Peyer's patch (tissue), 4 donors: ENCODE data around the gene KIRREL3. TPM values are rescaled to one million over a fixed set of nuclear protein-coding genes. Genes with fewer than 3 reads are reported as not detected.

ENCODE experiments used
- DNase-seq, 3 donors: peaks; one replicate each; pipeline ENCODE4 v3.0.0-alpha.2; 2017 to 2019
- H3K27ac ChIP-seq, 4 donors: fragments of 200-600 bp; sonication (generic); one replicate each; pipeline ENCODE4 v1.5.1; 2016 to 2019
- H3K27me3 ChIP-seq, 2 donors: fragments of 200-600 bp; sonication (generic); one replicate each; pipeline ENCODE4 v1.5.1; 2019
- H3K36me3 ChIP-seq, 3 donors: fragments of 200-600 bp; sonication (generic); one replicate each; pipeline ENCODE4 v1.5.1; 2016 to 2019
- H3K4me1 ChIP-seq, 4 donors: fragments of 200-600 bp; sonication (generic); one replicate each; pipeline ENCODE4 v1.5.1; 2016 to 2019
- H3K4me3 ChIP-seq, 4 donors: fragments of 200-600 bp; sonication (generic); 1 replicate in 3 of 4; 2 replicates in 1 of 4; pipeline ENCODE4 v1.5.1; 2016 to 2019; ENCODE audit warnings: mild to moderate bottlenecking in 1 of 4
- H3K9me3 ChIP-seq, 4 donors: fragments of 200-600 bp; sonication (generic); one replicate each; pipeline ENCODE4 v1.5.1; 2016 to 2019; ENCODE audit warnings: mild to moderate bottlenecking in 1 of 4
- CTCF ChIP-seq, 6 experiments: fragments of 450-650 bp in 4 of 6; fragments of 200-600 bp in 2 of 6; sonication (generic) in 1 of 6; IDR thresholded peaks; one replicate each; pipeline ENCODE4 v1.5.1; 2017 to 2019; ENCODE audit warnings: antibody characterized with exemption in 6 of 6, mild to moderate bottlenecking in 3 of 6, moderate library complexity in 1 of 6
- POLR2A ChIP-seq, 2 donors: fragments of 450-650 bp; IDR thresholded peaks; one replicate each; pipeline ENCODE4 v1.5.1; 2017; ENCODE audit warnings: antibody characterized with exemption in 2 of 2, mild to moderate bottlenecking in 2 of 2, moderate library complexity in 2 of 2
- total RNA-seq, 4 donors: library from RNA; depleted of rRNA; stranded (reverse); fragments of >200 nt; gene quantifications; one replicate each; pipeline ENCODE4 v1.1.0, GENCODE V29; 2016

KIRREL3 gene
- total RNA-seq, 4 donors from 2014 or later = 0.83 TPM; not detected in 3

GRCh38 chr11:126506789-126507188 lies 493.8 kb downstream of the KIRREL3 start:
- TF ChIP-seq POLR2A (IDR thresholded peaks at IDR 0.05) (no peak), CTCF (IDR thresholded peaks at IDR 0.05) (no peak)
- no peaks in the 10 kb centered on the region for H3K36me3 ChIP-seq
- peaks cover 0 to 6% (median 0%) of the 10 kb centered on the region in 4 donors for H3K9me3 ChIP-seq
- no peak for DNase-seq
- H3K27ac ChIP-seq = no peak overlapping the region
- H3K4me3 ChIP-seq = no peak overlapping the region
- no peaks in the 10 kb centered on the region for H3K27me3 ChIP-seq
- no peaks in the 10 kb centered on the region for H3K4me1 ChIP-seq

- peaks cover 0 to 6% (median 0%) of the 10 kb centered on the region in 4 donors for H3K9me3 ChIP-seq
These were observed 497.6 kb downstream of the KIRREL3 start for GRCh38 chr11:126502982-126503381.

GRCh38 chr11:126502159-126502558 lies 498.4 kb downstream of the KIRREL3 start:
- DNase-seq = peak in 1 of 3 donors; percentile 18
- Histone ChIP-seq H3K4me3 (no peak overlapping the region), H3K27ac (no peak overlapping the region), H3K27me3 (no peaks in the 10 kb centered on the region), H3K9me3 (peaks cover 0 to 6% (median 0%) of the 10 kb centered on the region in 4 donors), H3K36me3 (no peaks in the 10 kb centered on the region), H3K4me1 (no peaks in the 10 kb centered on the region)
- no peak for TF ChIP-seq POLR2A (IDR thresholded peaks at IDR 0.05)
- TF ChIP-seq CTCF (IDR thresholded peaks at IDR 0.05) = no peak

More at GRCh38 chr11:126502982-126503381, 497.6 kb downstream of the KIRREL3 start:
- Histone ChIP-seq H3K27ac (no peak overlapping the region), H3K4me3 (no peak overlapping the region), H3K4me1 (no peaks in the 10 kb centered on the region), H3K36me3 (no peaks in the 10 kb centered on the region), H3K27me3 (no peaks in the 10 kb centered on the region)
- DNase-seq = no peak
- TF ChIP-seq CTCF (IDR thresholded peaks at IDR 0.05) = no peak
- TF ChIP-seq POLR2A (IDR thresholded peaks at IDR 0.05) = no peak

GRCh38 chr11:126501641-126502040 lies 498.9 kb downstream of the KIRREL3 start:
- TF ChIP-seq POLR2A (IDR thresholded peaks at IDR 0.05) (no peak), CTCF (IDR thresholded peaks at IDR 0.05) (no peak)
- no peak overlapping the region for H3K4me3 ChIP-seq
- no peaks in the 10 kb centered on the region for H3K36me3 ChIP-seq
- H3K27me3 ChIP-seq = no peaks in the 10 kb centered on the region
- no peaks in the 10 kb centered on the region for H3K4me1 ChIP-seq
- peak in 1 of 3 donors; percentile 33 for DNase-seq
- H3K27ac ChIP-seq = no peak overlapping the region
- peaks cover 0 to 6% (median 0%) of the 10 kb centered on the region in 4 donors for H3K9me3 ChIP-seq

- peak in 1 of 3 donors; percentile 28 for DNase-seq
- Histone ChIP-seq H3K27me3 (no peaks in the 10 kb centered on the region), H3K4me1 (no peaks in the 10 kb centered on the region), H3K36me3 (no peaks in the 10 kb centered on the region), H3K9me3 (peaks cover 0 to 6% (median 0%) of the 10 kb centered on the region in 4 donors), H3K27ac (no peak overlapping the region), H3K4me3 (no peak overlapping the region)
- TF ChIP-seq POLR2A (IDR thresholded peaks at IDR 0.05) = no peak
- TF ChIP-seq CTCF (IDR thresholded peaks at IDR 0.05) = no peak
These were observed 499.6 kb downstream of the KIRREL3 start for GRCh38 chr11:126500981-126501380.
